Stimulated activated CD4-positive, alpha-beta T cell treated with anti-CD3 and anti-CD28 coated beads, Interleukin-15, amount 100 ng/mL, for 48 hours (primary cell): Measurements from ENCODE around the gene SLC4A1AP.

Experiments
- DNase-seq, 2 donors: peaks; one replicate each; pipeline ENCODE4 v3.0.0-alpha.2; 2020; ENCODE audit warnings: low read depth in 2 of 2

The SLC4A1AP gene

DNA sequence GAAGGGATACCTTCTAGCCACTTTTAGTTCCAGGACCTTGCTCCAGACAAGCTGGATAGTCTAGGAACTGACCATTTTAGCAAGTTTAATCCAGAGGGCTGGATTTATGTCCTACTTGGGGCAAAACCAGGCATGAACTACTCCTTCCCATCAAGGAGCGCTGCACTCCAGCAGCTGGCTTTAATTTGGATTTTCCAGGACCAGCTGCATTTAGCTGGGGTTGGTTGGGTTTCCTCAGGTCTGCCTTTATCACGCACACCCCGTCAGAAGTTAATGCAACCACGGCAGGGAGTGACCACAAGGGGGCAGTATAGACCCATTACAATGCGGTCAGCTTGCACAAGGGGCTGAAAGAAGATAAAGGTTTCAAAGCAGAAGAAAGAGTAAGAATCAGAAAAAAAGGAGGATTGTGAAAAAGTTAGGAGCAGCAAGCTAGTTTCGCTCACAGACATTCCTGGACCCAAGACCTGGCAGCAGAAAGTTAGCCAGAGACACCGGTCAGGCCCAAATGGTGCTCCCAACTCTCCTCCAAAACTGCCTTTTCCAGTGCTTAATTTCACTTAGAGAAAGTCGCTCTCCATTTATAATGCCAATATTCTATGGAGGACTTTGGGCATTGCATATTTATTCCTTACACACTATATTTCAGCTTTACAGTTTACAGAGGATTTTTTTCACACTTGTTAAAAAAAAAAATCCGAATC is 40.1 kb downstream of the SLC4A1AP start:
- peak; percentile 73 to 84 for DNase-seq

DNA sequence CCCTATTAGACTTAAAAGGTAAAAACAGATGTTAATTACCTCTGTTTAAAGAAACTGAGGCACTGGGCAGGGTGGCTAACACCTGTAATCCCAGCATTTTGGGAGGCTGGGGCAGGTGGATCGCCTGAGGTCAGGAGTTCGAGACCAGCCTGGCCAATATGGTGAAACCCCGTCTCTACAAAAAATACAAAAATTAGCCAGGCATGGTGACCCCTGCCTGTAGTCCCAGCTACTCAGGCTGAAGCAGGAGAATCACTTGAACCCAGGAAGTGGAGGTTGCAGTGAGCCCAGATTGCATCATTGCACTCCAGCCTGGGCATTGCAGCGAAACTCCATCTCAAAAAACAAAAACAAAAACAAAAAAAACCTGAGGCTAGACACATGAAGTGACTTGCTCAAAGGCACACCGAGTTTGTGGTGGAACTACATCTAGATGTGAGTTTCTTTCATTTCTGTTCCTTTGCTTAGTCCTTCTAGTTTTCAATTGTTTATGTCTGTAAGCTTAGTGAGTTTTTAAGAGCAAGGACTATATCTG is 40.7 kb downstream of the SLC4A1AP start:
- no peak for DNase-seq

DNA sequence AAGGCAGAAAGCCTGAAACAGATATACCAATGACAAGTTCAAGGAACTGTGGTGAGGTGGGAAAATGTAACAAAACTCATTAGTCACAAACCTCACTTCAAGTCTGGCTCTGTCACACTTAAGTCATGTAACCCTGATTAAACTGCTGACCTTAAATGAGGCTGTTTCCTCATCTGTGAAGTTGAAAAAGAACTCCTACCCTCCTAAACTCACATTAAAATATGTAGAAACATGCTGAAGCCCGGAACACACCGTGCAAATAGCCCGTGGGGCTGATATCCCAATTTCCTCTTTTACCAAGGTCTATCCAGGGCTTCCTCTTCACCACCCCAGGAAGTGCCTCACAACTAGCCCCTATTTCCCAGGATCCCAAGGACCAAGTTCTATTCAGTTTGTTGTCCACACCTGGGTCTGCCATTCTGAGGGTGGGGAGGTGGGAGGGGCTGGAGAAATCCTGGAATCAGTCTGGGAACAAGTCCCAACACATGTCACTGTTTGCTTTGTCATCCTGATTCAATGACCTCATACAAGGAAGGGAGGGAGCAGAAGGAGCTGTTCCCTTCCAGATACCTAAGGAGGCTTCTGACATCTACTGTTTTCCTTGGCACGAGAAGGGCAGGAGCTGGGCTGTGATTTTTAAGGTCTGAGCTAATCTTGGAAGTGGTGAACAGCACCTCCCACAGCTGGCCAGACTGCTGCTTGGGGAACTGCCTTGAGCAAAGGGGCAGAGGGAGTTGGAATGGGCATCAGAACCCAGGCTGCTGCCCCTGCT is 42.3 kb downstream of the SLC4A1AP start:
- DNase-seq: no peak

DNA sequence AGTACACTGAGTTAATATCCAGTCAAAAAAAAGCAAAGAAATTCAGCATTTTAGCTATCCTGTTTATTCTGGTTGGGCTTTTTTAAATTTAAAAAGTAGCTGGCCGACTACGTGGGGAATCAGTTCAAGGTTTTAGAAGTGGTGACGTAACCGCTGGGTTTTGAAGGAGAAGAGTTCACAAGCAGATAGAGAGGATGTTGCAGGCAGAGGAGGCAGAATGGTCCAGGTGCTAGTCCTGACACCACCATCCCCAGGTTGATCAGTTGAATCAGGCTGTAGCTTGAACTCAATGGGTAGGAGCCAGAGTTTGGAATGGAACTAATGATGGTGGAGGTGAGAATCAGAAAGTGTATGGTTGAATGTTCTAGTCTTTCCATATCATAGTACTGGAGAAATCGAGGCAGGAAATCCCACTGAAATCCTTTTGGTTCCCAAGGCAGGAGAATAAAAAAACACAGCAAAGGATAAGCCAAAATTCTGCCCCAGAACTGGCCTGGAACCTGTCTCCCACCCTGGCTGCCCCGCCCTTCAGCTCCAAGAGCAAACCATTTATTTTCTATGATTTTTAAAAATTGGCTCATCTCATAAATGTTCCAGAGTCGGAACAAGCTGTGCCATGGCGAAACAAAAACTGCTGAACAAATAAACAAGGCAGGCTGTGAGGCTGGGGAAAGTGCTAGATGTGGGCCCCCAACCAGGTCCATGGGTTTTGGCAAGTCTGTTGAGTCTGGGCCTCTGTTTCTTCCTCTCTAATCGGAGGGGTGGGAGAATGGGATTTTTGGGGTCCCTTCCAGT is 44.0 kb downstream of the SLC4A1AP start:
- no peak for DNase-seq

DNA sequence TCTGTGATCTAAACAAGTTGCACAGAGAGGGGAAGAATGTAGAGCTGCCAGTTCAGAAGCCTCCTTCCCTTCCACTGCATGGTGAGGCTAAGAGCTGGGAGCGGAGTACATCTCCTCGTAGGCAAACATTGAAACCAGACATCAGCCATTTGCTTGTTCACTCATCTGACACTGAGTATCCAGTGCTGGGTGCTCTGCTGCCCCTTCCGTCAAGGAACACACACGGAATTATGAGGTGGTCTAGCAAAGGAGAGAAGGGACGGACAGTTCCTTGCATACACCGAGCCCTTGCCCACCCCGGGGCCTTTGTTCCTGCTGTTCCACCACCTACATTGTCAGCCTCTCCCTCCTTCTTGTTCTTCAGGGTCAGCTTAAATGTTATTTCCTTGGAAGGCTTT is 44.6 kb downstream of the SLC4A1AP start:
- DNase-seq: no peak

DNA sequence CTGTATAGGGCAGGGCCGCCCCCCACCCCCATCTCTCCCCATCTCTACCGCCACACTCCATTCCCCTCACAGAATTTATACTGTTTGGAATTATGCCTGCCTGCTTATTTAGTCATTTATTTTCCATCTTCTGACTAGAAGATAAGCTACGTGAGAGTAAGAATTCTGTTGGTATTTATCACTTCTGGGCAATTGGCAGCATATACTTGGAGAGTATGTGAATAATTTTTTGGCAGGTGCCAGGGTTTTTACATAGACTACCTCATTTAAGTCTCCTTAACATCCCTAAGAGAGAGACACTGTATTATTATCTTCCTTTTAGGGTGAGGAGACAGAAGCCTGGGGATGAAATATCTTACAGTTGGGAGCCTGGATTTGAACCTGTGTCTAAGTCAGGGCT is 45.0 kb downstream of the SLC4A1AP start:
- DNase-seq: no peak

DNA sequence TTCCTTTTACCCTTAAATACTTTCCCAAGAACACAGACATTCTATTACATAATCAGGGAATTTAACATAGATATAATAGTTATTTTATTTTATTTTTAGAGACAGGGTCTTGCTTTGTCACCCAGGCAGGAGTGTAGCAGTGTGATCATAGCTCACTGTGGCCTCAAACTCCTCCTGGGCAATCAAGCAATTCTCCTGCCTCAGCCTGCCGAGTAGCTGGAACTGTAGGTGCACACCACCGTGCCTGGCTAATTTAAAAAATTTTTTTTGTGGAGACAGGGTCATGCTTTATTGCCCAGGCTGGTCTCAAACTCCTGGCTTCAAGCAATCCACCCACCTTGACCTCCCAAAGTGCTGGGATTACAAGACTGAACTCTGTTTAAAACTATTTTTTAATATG is 45.6 kb downstream of the SLC4A1AP start:
- no peak for DNase-seq

DNA sequence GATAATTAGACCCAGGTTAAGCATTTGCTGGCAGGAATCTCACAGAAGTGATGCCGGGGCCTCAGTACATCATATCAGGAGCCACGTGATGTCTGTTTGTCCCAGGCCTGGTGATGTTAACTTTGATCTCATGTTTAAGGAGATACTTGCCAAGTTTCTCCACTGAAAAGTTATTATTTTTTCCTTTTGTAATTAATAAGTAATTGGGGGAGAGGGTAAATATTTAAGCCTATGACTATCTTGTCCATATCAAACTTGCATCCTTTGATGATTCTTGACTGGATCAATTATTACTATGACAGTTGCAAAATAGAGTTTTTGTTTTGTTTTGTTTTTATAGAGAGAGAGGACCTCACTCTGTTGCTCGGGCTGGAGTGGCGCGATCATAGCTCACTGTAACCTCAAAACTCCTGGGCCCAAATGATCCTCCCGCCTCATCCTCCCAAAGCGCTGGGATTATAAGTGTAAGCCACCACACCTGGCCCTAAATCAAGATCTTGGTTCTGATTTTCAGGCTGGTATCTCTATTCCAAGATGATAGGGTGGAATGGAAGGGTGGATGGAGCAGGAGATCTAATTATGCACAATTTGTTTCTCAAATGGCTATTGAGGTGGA is 46.4 kb downstream of the SLC4A1AP start:
- no peak for DNase-seq

DNA sequence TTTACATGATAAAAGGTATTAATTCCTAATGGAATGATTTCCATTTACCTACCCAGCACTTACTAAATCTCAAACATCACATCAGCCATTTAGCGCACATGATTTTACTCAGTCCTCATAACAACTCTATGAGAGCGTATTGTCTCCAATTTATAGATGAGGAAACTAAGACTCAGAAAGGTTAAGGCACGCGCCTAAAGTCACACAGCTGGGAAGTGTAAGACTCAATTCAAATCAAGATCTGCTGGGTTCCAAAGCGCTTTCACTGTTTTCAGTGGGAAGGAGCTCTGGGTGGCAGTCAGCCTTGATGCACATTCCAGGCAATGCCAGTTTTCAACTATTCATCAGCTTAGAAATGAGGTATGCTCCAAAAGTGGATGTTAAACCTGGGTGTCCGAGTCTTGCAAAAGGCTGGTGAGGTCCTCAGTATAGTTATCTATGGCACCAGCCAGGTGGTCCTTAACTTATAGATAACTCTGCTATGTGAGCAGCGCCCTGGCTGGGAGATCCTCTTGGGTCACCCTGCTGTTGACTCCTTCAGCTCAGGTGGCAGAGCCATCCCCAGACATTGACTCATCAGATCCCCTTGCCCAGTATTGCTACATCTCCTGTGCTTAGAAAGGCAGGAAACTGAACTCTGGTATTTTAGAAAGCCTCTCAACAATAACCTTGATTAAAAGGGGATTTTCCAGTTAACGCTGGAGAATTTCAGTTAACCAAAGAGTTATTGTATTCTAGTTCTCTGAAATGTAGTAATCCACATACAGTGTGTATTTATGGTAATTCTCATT is 47.1 kb downstream of the SLC4A1AP start:
- DNase-seq: no peak

DNA sequence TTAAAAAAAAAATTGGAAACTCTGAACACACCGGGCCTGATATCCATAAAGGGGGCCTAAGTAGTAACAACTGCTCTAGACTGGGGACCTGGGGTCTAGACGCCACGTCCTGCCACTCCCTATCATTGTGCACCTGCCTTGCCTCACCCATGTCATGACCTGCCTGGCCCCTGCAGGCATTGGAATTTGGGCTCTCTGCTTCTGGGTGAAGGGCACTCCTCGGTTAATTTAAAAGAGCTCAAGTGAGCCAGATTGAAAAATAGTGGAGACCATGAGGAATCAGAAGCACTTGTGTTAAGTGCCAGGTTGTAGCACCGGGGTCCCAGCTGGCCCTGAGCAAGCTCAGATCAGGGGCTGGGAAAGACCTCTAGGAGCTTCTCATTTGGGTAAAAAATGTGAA is 48.1 kb downstream of the SLC4A1AP start:
- no peak for DNase-seq

DNA sequence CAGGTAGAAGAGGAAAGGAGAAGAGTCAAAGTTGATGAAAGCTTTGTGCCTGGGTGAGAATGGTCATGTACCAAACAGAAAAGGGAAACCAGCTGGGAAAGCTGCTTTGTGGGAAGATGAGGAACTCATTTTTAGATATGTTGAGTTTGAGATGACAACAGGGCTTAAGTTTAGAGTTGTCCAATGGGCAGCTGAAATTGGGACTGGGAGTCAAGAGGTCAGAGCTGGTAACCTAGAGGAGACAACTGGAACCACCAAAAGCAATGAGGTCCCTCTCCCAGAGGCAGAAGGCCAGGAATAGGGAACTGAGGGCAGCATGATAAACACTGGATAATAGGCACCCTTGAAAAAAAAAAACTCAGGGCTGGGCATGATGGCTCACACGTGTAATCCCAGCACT is 48.8 kb downstream of the SLC4A1AP start:
- DNase-seq: no peak

DNA sequence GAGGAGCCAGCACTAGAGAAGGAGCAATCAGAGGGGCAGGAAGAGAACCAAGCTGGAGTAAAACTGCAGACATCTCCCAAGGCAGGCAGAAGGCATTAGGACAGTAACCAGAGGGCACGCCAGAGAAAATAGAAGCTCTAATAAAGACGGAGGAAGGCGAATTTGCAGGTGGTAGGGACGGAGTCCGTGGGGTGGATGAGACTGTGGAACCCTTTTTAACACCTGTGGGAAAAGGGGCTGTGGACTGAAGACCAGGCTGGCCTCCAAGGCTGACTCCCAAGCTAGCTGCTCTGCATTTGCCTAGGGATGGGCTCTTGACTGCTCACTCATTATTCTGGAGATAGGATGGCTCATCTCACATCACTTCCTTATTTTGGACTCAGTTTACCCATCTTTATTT is 49.5 kb downstream of the SLC4A1AP start:
- DNase-seq: no peak

DNA sequence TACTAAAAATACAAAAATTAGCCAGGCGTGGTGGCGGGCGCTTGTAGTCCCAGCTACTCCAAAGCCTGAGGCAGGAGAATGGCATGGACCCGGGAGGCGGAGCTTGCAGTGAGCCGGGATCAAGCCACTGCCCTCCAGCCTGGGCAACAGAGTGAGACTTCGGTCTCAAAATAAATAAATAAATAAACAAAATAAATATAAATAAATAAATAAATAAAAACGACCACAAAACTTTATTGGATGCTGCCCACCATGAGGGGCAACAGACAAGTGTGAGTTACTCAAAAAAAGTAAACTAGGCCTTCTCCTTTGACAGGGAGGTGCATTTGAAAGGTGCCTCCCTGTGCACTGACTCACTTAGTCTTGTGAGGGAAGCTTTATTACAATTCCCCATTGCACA is 50.4 kb downstream of the SLC4A1AP start:
- DNase-seq: no peak

DNA sequence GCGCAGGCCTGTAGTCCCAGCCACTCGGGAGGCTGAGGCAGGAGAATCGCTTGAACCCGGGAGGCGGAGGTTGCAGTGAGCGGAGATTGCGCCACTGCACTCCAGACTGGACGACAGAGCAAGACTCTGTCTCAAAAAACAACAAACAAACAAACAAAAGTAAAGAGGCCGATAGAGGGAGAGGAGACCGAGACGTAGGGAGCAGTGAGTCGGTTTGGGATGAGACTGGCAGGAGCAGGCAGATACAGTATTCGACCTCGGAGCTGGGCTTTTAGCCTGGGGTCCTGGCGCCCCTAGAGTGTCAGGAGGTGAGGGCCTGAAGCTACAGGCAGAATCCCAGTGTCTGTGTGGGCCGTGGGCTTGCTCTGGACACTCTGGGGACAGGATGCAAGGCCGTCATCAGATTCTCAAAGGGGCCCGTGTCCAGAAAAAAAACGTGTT is 51.2 kb downstream of the SLC4A1AP start:
- DNase-seq: no peak

DNA sequence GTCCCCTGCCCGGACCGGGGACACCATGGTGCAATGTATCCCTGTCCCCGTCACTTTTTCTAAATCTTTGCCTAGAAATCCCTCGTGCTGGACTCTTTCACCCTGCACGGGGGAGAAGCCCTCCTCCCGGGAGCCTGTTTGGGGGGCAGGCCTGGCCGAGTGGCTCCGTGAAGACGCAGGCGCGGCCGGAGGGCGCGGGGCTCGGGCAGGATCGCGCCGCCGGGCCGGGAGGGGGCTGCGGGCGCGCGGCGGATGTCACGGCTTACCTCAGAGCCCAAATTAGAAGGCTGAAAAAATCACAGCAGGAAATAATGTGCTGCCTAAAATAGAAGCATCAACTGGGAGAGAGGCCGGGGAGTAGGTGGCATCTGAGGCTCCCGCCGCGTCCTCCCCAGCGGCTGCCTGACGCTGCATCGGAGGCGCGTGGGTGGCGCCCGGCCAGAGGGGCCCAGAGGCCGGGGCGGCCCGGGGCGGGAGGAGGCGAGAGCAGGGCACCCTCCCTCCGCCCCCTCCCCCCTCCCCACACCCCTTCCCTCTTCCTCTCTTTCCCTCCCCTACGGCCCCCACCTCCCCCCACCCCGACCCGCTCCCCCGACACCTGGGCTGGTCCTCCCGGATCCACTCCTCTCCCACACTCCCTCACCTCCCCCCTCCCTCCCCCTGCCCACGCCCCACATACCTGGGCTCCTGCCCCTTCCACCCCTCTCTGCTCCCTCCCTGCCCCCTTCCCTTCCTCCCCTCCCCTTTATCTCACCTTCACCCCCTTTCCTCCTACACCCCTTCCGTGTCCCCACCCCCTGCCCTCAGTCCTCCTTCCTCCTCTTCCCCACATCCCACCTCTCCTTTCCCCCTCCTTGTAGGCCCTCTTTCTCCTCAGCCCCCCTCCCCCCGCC is 51.9 kb downstream of the SLC4A1AP start:
- DNase-seq: no peak

DNA sequence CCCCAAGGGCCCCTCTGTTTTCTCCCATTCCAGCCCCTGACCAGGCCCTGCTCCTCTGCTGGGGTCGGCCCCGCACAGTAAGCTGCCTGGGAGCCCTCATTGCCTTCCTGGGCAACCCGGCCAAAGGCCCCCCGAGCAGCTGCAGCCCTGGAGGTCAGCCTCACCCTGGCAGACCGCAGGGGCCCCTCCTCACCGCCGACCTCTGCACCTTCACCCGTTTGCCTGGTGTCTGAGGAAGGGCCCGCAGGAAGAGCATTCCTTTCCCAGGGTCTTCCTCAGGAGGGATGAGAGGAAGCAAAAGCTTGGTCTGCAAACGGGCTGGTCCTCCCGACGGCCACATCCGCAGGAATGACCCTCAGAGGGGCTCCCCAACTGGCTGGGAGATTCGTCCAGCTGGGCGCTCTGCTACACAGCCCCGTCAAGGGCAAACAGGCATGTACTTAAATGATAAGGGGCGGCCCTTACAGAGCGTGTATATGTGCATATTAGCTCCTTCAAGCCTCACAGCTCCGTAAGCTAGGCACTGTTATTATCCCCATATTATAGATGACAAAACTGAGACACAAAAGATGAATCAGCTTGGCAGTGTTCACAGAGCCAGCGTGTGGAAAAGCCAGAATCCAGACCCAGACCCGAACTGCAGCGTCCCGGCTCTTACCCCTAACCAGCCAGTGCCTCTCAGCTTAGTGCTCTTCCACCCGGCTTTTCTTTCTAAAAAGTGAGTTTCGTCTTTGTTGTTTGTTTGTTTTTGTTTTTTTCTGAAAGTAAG is 52.8 kb downstream of the SLC4A1AP start:
- DNase-seq: no peak

DNA sequence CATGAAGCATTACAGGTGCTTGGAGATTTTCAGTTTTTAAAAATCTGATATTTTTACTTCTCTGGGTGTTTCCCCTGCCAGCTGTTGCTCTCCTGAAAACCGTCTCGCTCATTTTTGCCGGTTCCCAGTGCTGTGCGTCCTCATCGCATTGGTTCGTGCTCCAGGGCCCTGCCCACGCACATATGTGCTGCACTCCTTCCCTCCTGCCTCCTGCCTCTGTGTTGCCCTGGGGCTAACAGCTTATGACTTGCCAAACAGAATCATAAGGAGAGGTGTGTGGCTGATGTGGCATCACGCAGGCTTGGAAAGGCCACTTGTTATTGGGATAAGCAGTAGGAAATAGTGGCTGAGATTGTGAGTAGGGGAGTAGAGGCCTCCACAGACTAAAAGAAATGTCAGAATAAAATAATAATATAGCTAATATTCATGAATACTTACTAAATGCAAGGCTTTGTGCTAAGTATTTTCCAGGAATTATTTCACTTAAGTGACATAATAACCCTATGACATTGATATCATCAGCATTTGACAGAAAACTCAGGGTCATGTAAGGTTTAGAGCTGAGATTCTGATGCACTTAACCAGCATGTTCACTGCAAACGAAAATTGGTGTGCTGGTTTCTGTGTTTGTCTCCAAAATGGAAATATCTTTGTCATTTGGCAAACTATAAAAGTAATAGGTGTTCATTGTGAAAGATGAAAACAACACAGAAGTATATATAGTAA is 53.5 kb downstream of the SLC4A1AP start:
- DNase-seq: peak in 1 of 2 donors; percentile 37

DNA sequence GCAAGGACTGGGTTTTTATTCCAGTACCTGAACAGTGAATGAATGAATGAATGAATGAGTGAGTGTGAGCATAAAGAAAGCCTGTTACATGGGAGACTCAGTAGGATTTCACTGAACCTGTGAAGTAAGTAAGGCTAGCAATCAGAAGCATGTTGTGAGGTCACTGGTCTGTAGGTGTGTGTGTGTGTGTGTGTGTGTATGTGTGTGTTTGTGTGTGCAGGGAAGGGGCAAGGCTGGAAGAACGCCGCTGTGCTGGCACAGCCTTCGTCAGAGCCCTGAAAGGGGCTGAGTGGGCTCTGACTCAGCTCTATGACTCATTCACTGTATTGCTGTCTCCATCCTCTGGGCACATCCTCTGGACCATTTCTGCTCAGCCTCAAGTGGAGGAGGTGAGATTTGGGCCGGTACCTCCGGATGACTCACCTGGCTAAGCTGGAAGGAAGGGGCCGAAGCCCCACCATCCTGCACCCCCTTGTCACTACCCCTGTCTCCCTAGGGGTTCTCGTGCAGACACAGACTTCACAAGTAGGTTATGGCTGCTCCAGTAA is 56.4 kb downstream of the SLC4A1AP start:
- DNase-seq: peak; percentile 50 to 73
